Body of pancreas (tissue), 4 donors: ENCODE results near the gene ZBTB17.

ENCODE experiments used
- CTCF ChIP-seq, 7 experiments: fragments of 450-650 bp in 4 of 7; fragments of 200-600 bp in 3 of 7; sonication (generic) in 3 of 7; IDR thresholded peaks; one replicate each; pipeline ENCODE4 v1.5.1; 2016 to 2019; ENCODE audit warnings: antibody characterized with exemption in 7 of 7
- POLR2A ChIP-seq, 3 donors: fragments of 450-650 bp; IDR thresholded peaks; one replicate each; pipeline ENCODE4 v1.6.1; 2016; ENCODE audit warnings: antibody characterized with exemption in 3 of 3, mild to moderate bottlenecking in 2 of 3

GRCh38 chr1:15936025-15936424 is 39.9 kb downstream of the ZBTB17 start:
- no peak for TF ChIP-seq CTCF (IDR thresholded peaks at IDR 0.05)
- TF ChIP-seq POLR2A (IDR thresholded peaks at IDR 0.05), result no peak
